Stomach (tissue), 9 donors: ENCODE results near the gene ZNF43. TPM values are rescaled to one million over a fixed set of nuclear protein-coding genes. Genes with fewer than 3 reads are reported as not detected.
"Not testable (repeated sequence)": the region's sequence is repeated elsewhere in the genome, so short reads cannot be mapped to it uniquely, and the experiment has no call there.

Source experiments
- DNase-seq, 2 donors: peaks; one replicate each; pipeline versions ENCODE4 v3.0.0 to v3.0.0-alpha.2; 2013 to 2019
- H3K27ac ChIP-seq, 5 donors: fragments of 200-600 bp in 4 of 5; sonication (generic) in 4 of 5; one replicate each; pipeline ENCODE4 v1.5.1; 2013 to 2019; ENCODE audit warnings: mild to moderate bottlenecking in 1 of 5, moderate library complexity in 1 of 5
- H3K27me3 ChIP-seq, 3 donors: fragments of 200-600 bp; sonication (generic); one replicate each; pipeline ENCODE4 v1.5.1; 2017 to 2019; ENCODE audit warnings: mixed run types in 1 of 3
- H3K36me3 ChIP-seq, 4 donors: fragments of 200-600 bp; sonication (generic); 1 replicate in 3 of 4; 2 replicates in 1 of 4; pipeline ENCODE4 v1.5.1; 2016 to 2019
- H3K4me1 ChIP-seq, 4 donors: fragments of 200-600 bp; sonication (generic); one replicate each; pipeline ENCODE4 v1.5.1; 2016 to 2019
- H3K4me3 ChIP-seq, 4 donors: fragments of 200-600 bp; sonication (generic) in 3 of 4; one replicate each; pipeline ENCODE4 v1.5.1; 2016 to 2019; ENCODE audit warnings: mild to moderate bottlenecking in 1 of 4
- H3K9me3 ChIP-seq, 4 donors: fragments of 200-600 bp; sonication (generic); one replicate each; pipeline ENCODE4 v1.5.1; 2016 to 2019
- CTCF ChIP-seq, 7 experiments: fragments of 450-650 bp in 4 of 7; fragments of 200-600 bp in 3 of 7; sonication (generic) in 3 of 7; IDR thresholded peaks; one replicate each; pipeline ENCODE4 v1.5.1; 2016 to 2019; ENCODE audit warnings: antibody characterized with exemption in 7 of 7, control low read depth in 2 of 7, mild to moderate bottlenecking in 1 of 7
- EP300 ChIP-seq: sonication (generic); formaldehyde crosslinking; IDR thresholded peaks from one replicate; pipeline ENCODE4 v1.6.1; 2017; ENCODE audit warnings: antibody characterized with exemption
- POLR2A ChIP-seq, 4 donors: fragments of 450-650 bp; IDR thresholded peaks; one replicate each; pipeline ENCODE4 v1.6.1; 2016; ENCODE audit warnings: antibody characterized with exemption in 4 of 4, control low read depth in 2 of 4, mild to moderate bottlenecking in 1 of 4, moderate library complexity in 1 of 4
- POLR2AphosphoS5 ChIP-seq, 3 donors: sonication (generic); formaldehyde crosslinking; IDR thresholded peaks; one replicate each; pipeline ENCODE4 v1.6.1; 2016; ENCODE audit warnings: antibody characterized with exemption in 3 of 3
- WGBS, 5 donors: extraction: QIAGEN DNeasy Blood & Tissue Kit in 3 of 5; methylation state at CpG; one replicate each; pipeline versions ENCODE4 v1.1.5 to v1.1.7; 2013 to 2018; 5-methylcytosine and 5-hydroxymethylcytosine counted together
- intact Hi-C: fragments of 100-400 bp; cut with DNase I; formaldehyde crosslinking; loops from one replicate; pipeline ENCODE4 v1.15.1; 2023; ENCODE audit warnings: low total_unique reads
- polyA plus RNA-seq, 3 donors: library from polyadenylated mRNA; stranded (reverse); fragments of 200-250 nt; gene quantifications; one replicate each; pipeline ENCODE4 v1.2.3, GENCODE V29; 2013
- total RNA-seq, 5 donors: library from RNA; depleted of rRNA; stranded (reverse); fragments of >200 nt; gene quantifications; one replicate each; pipeline versions ENCODE4 v1.1.0 to v1.2.3, GENCODE V29; 2014 to 2016
- donor health status: healthy with polysubstance abuse.
- donor health status: Bipolar disorder and iron deficiency.
- donor health status: healthy.

The ZNF43 gene
- total and polyA plus RNA-seq, 8 donors = 2.2 to 31.9 (median 4.6) TPM

- DNase-seq = peak in 1 of 2 donors; percentile 34
- H3K9me3 ChIP-seq = peaks cover 0 to 13% (median 4%) of the 10 kb centered on the region in 4 donors
- H3K36me3 ChIP-seq, H3K27ac ChIP-seq, H3K4me3 ChIP-seq, H3K4me1 ChIP-seq, intact Hi-C loops, H3K27me3 ChIP-seq: not testable (repeated sequence)
- WGBS, 5 donors = 41 to 85% (median 58%) methylated on average over 4 to 8 of the region's 9 CpGs; no CpG with 5 or more reads in 1 of the 5 donors
- TF ChIP-seq CTCF (IDR thresholded peaks at IDR 0.05) = peak in 2 of 7 experiments; percentile 7 to 13
Measured at GRCh38 chr19:21880761-21881160, 44.8 kb upstream of the ZNF43 start.

- Histone ChIP-seq H3K27me3 (no peaks in the 10 kb centered on the region), H3K9me3 (peaks cover 0 to 5% (median 1%) of the 10 kb centered on the region in 4 donors), H3K4me1 (no peaks in the 10 kb centered on the region), H3K36me3 (no peaks in the 10 kb centered on the region), H3K4me3 (no peak overlapping the region), H3K27ac (no peak overlapping the region)
- no peak for DNase-seq
- 80 to 88% (median 82%) methylated on average over 4 of the region's 4 CpGs for WGBS, 5 donors
- intact Hi-C loops = no loop called here
- TF ChIP-seq EP300 (no peak), CTCF (IDR thresholded peaks at IDR 0.05) (no peak), POLR2AphosphoS5 (IDR thresholded peaks at IDR 0.05) (no peak)
Measured at GRCh38 chr19:21878646-21879045, 42.7 kb upstream of the ZNF43 start.

- WGBS, 5 donors = 79 to 90% (median 85%) methylated on average over 2 of the region's 2 CpGs
- no peaks in the 10 kb centered on the region for H3K36me3 ChIP-seq
- H3K4me3 ChIP-seq = no peak overlapping the region
- H3K9me3 ChIP-seq = peaks cover 0 to 5% (median 0%) of the 10 kb centered on the region in 4 donors
- no peak overlapping the region for H3K27ac ChIP-seq
- no peaks in the 10 kb centered on the region for H3K4me1 ChIP-seq
- no peak for DNase-seq
- intact Hi-C loops = no loop called here
- no peaks in the 10 kb centered on the region for H3K27me3 ChIP-seq
- no peak for TF ChIP-seq EP300
- no peak for TF ChIP-seq CTCF (IDR thresholded peaks at IDR 0.05)
- TF ChIP-seq POLR2AphosphoS5 (IDR thresholded peaks at IDR 0.05) = no peak
- TF ChIP-seq POLR2A (IDR thresholded peaks at IDR 0.05) = no peak
Measured at GRCh38 chr19:21877976-21878375, 42.0 kb upstream of the ZNF43 start.

GRCh38 chr19:21876608-21877007, 40.6 kb upstream of the ZNF43 start:
- WGBS, 5 donors = 81 to 88% (median 87%) methylated on average over 5 to 7 of the region's 7 CpGs
- H3K9me3 ChIP-seq, H3K27ac ChIP-seq, intact Hi-C loops, H3K4me1 ChIP-seq, H3K36me3 ChIP-seq, H3K27me3 ChIP-seq, DNase-seq, H3K4me3 ChIP-seq: not testable (repeated sequence)

GRCh38 chr19:21856773-21857514, 21.0 kb upstream of the ZNF43 start:
- WGBS, 5 donors = 20 to 34% (median 24%) methylated on average over 9 of the region's 9 CpGs
- Histone ChIP-seq H3K9me3 (peaks cover 0 to 6% (median 0%) of the 10 kb centered on the region in 4 donors), H3K4me1 (peaks cover 0 to 6% (median 2%) of the 10 kb centered on the region in 4 donors), H3K27ac (no peak overlapping the region), H3K27me3 (no peaks in the 10 kb centered on the region), H3K4me3 (no peak overlapping the region), H3K36me3 (no peaks in the 10 kb centered on the region)
- intact Hi-C loops = no loop called here
- TF ChIP-seq CTCF (IDR thresholded peaks at IDR 0.05) (peak in 1 of 7 experiments; percentile 8), POLR2A (IDR thresholded peaks at IDR 0.05) (no peak)
- no peak for DNase-seq
